ENCODE measurements around the gene AURKA.

DNA sequence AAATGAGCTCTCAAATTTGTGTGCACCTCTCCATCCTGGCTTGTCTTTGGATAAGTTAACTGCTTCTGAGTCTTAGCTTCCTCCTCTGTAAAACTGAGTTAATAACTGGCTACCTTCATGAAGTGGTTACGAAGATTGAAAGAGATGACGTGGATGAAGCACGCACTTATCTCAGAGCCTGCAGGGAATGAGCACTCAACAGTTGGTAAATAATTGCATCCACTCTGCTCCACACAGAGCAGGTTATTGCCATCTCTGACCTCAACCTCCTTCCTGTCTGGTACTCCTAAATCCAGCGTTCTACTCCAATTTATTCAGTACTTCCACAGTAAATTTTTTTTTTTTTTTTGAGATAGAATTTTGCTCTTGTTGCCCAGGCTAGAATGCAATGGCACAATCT lies 6.9 kb downstream of the AURKA start:
- TF ChIP-seq, protein P1, sequence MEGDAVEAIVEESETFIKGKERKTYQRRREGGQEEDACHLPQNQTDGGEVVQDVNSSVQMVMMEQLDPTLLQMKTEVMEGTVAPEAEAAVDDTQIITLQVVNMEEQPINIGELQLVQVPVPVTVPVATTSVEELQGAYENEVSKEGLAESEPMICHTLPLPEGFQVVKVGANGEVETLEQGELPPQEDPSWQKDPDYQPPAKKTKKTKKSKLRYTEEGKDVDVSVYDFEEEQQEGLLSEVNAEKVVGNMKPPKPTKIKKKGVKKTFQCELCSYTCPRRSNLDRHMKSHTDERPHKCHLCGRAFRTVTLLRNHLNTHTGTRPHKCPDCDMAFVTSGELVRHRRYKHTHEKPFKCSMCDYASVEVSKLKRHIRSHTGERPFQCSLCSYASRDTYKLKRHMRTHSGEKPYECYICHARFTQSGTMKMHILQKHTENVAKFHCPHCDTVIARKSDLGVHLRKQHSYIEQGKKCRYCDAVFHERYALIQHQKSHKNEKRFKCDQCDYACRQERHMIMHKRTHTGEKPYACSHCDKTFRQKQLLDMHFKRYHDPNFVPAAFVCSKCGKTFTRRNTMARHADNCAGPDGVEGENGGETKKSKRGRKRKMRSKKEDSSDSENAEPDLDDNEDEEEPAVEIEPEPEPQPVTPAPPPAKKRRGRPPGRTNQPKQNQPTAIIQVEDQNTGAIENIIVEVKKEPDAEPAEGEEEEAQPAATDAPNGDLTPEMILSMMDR (conservative IDR thresholded peaks at IDR 0.05 in 1 of 2, IDR thresholded peaks at IDR 0.05 in 1 of 2; ENCODE audit: extremely low read depth in 1 of 2, insufficient read depth in 1 of 2, low read depth in 1 of 2, low read length in 2 of 2) = no peak
- TF ChIP-seq EZH2 (IDR thresholded peaks at IDR 0.05; ENCODE audit: borderline replicate concordance, low read length) = no peak
